Measurements from ENCODE around the gene MORC2. TPM values are rescaled to one million over a fixed set of nuclear protein-coding genes. Genes with fewer than 3 reads are reported as not detected.

Gene MORC2
- total RNA-seq, 2 experiments from 2014 or later = 30.2 to 30.8 TPM

DNA sequence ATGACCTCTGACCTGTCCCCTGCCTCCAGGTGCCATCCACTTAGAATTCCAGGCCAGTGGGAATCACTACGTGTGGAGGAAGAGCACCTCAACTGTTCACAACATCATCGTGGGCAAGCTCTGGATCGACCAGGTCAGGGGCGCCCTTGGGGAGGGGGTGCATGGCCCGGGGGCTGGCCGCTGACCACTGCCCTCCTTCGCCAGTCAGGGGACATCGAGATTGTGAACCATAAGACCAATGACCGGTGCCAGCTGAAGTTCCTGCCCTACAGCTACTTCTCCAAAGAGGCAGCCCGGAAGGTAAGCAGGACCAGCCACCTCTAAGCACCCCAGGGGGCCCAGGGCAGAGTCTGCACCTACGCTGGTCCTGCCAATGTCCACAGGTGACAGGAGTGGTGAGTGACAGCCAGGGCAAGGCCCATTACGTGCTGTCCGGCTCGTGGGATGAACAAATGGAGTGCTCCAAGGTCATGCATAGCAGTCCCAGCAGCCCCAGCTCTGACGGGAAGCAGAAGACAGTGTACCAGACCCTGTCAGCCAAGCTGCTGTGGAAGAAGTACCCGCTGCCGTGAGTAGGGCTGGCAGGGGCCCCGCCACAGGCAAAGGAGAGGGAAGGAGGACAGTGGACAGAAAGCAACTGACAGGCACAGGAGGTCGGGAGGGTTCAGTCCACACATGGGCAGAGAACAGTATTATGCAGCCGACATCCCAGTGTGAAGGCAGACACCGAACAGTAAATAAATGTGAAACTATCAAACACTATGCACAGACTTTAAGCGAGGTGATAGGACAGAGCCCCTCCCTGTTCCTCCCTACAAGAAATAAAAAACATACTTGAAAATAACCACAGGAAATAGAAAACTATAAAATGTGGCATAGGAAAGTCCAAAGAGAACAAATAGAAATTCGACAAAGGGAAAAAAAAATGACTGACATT is 74.9 kb downstream of the MORC2 start:
- POLR2A ChIA-PET = interaction anchor here (0.6 kb wide), 1 partner anchor 244 kb away, joined by 3 read pairs; no protein-coding TSS in a partner anchor

DNA sequence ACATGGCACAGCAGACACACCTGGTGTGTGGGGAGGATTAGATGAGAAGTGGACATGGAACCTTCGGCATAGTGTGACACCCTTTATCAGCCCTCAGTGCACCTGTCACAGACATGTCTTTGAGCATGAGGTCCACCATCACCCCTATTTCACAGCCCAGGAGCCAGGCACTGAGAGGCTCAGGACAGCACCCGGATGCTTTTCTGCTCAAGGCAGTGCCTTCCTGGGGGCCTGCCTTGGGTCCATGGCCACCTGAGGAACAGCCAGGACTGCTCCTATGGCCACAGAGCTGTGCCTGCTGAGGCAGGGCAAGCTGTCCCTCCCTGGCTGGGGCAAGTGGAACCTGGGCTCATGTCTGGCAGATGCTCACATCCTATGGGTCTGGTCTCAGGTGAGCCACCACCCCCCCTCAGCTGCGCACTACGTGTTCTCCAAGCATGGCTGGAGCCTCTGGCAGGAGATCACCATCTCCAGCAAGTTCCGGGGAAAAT is 75.8 kb downstream of the MORC2 start:
- POLR2A ChIA-PET = interaction anchor here (0.6 kb wide), 1 partner anchor 243 kb away, joined by 3 read pairs; no protein-coding TSS in a partner anchor
- CTCF ChIA-PET = no interaction called here

More for the DNA sequence above, 74.9 kb downstream of the MORC2 start:
- CTCF ChIA-PET = no interaction called here

DNA sequence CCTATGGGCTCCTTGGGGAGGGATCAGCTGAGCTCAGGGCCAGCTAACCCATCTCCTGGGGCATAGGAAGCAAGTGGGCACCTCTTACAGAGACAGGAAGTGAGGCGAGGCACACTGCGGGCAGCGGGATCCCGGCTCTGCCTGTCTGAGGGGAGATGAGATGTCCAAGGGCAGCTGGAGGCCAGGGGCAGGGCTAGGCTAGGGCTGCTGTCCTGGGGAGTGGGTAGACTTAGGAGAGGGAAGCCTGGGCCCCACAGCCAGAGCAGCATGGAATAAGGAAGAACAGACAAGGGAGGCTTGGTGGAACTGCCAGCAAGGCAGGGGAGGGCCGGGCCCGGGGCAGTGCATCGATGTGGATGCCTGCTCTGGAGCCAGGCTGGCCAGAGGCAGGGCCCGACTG is 76.3 kb downstream of the MORC2 start:
- ChIA-PET CTCF (interaction anchor here (1.2 kb wide), 2 partner anchors 128 to 171 kb away, joined by 3 to 4 read pairs; no protein-coding TSS in a partner anchor), POLR2A (interaction anchor here (0.5 kb wide), 1 partner anchor 272 kb away, joined by 3 read pairs; no protein-coding TSS in a partner anchor)

DNA sequence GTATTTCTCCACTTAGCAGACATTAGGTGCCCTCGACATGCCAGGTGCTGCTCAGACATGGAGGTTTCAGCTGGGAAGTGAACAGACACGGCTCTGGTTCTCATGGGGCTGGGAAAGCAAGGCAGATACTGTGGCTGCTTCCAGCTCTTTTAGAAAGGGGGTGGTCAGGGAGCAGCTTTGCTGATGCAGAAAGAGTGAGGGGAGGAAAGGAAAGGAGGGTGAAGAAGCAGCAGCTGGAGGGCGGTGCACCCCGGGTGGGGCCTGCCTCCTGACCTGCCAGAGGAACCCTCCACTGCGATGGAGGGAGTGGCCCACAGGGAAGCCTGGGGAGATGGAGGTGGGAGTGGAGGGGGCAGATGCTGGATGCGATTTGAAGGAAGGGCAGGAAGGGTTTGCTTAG is 76.8 kb downstream of the MORC2 start:
- CTCF ChIA-PET = interaction anchor here (0.7 to 1.3 kb wide), 4 partner anchors 128 to 258 kb away, joined by 3 to 4 read pairs (median 4); no protein-coding TSS in a partner anchor
- POLR2A ChIA-PET = interaction anchor here (0.5 kb wide), 1 partner anchor 272 kb away, joined by 3 read pairs; no protein-coding TSS in a partner anchor

DNA sequence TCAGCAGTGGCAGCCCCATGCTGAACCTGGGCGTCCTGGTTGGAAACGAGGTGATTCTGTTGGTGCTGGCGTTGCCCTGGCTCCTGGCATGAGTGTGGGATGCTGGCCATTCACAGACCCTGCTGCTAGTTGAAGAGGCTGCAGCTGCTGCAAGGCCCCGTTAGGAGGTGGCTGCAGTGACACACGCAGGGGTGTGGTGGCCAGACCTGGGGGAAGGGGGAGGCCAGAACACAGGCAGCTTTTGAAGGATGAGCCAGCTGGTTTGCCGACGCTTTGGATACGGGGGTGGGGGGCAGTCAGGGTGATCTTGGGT is 77.2 kb downstream of the MORC2 start:
- CTCF ChIA-PET = interaction anchor here (0.7 to 1.8 kb wide), 6 partner anchors 25 to 257 kb away, joined by 3 to 6 read pairs (median 4); no protein-coding TSS in a partner anchor
- POLR2A ChIA-PET = no interaction called here

DNA sequence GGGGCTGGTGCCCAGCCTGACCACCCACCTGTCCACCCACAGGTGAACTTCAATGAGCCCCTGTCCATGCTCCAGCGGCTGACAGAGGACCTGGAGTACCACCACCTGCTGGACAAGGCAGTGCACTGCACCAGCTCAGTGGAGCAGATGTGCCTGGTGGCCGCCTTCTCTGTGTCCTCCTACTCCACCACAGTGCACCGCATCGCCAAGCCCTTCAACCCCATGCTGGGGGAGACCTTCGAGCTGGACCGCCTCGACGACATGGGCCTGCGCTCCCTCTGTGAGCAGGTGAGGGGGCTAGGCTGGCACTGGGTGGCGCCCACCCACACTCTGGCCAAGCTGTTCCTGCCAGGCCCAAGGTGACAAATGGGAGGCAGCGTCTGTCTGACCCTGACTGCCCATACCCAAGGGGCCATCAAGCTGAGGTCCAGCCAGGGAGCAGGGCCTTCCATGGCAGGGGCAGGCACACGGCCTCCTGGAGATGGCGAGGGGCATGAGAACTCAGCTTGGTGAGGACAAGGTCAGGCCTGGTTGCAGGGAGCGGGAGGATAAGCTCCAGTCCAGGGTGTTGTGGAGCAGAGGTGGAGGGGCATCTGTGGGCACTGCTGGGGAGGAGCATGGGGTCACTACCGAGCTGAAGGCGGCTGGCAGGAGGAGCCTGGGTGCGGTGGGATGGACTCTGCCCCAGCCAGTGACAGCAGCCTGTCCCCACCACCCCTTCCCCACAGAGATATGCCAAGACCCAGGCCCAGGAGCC is 77.7 kb downstream of the MORC2 start:
- POLR2A ChIA-PET = no interaction called here

DNA sequence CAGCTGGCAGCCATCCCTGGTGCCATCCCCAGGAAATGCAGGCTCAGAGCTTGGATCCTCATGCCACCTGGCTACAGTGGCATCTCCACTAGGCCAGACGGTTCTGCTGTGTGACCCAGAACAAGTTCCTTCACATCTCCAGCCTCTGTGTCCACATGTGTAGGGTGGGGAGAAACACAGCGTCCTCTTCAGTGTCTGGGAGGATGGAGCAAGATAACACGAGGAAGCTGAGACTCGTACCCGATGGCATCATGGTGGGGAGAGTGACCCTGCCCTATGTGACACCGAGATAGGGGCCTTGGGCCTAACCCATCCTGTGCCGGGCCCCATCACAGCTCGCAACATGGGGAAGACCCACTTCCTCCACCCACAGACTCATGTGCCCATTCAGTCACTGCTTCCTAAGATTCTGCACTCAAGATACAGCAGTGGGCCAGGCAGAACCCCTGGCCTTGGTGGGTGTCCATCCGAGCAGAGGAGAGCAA is 78.5 kb downstream of the MORC2 start:
- POLR2A ChIA-PET = no interaction called here
- CTCF ChIA-PET = interaction anchor here (0.7 to 1.8 kb wide), 4 partner anchors 31 to 195 kb away, joined by 3 to 6 read pairs (median 4); no protein-coding TSS in a partner anchor

More for the DNA sequence above, 77.7 kb downstream of the MORC2 start:
- CTCF ChIA-PET = interaction anchor here (0.7 to 1.8 kb wide), 6 partner anchors 26 to 257 kb away, joined by 3 to 6 read pairs (median 4); no protein-coding TSS in a partner anchor

DNA sequence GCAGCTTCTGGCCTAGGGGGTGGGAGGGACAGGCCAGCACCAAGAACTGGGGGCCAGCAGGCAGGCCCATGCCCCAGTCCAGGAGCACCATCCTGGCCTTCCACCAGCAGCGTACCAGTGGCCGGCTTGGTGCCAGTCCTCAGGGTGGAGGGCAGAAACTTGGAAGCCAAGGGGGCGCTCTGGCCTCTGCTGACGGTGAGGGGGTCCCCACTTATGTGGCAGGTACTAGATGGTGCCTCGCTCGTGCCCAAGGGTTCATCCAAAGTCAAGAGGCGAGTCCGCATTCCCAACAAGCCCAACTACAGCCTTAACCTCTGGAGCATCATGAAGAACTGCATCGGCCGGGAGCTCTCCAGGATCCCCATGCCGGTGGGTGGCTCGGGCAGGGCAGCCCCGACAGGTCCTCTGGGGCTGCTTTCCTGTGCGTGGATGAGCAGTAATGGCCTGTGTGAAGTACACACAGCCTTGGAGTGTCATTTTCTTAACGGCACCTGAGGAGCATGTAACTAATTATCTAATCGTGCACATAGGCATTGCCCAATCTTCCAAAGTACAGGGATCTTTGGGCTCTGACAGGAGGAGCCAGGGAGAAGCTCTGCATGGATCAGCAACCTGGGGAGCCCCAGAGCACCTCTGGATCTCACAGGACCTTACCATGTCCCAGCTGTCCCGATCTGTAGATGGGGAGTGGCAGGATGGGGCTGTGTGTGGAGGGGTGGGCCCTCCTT is 79.1 kb downstream of the MORC2 start:
- CTCF ChIA-PET = interaction anchor here (0.7 to 1.8 kb wide), 5 partner anchors 32 to 195 kb away, joined by 3 to 6 read pairs (median 4); no protein-coding TSS in a partner anchor
- POLR2A ChIA-PET = interaction anchor here (0.5 kb wide), 1 partner anchor 541 kb away, joined by 3 read pairs; no protein-coding TSS in a partner anchor

DNA sequence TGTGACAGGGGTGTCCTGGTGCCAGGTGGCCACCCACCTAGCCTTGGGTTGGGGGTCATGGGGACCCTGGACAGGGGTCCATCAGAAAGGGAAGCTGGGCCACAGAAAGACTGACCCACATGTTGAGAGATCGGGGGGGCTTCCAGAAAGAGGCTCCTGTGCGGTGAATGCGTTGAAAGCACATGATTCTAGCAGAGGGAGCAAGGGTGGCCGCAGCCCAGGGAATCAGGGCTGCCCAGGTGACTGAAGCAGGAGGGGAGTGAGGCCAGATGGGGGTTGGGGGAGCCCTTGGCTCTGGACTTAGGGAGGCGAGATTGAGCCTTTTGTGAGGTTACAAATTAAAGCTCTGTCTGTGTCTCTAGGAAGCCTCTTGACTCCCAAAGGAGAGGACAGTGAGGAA is 80.7 kb downstream of the MORC2 start:
- ChIA-PET POLR2A (no interaction called here), CTCF (interaction anchor here (0.6 to 2.1 kb wide), 2 partner anchors 33 to 642 kb away, joined by 3 to 7 read pairs; no protein-coding TSS in a partner anchor)

DNA sequence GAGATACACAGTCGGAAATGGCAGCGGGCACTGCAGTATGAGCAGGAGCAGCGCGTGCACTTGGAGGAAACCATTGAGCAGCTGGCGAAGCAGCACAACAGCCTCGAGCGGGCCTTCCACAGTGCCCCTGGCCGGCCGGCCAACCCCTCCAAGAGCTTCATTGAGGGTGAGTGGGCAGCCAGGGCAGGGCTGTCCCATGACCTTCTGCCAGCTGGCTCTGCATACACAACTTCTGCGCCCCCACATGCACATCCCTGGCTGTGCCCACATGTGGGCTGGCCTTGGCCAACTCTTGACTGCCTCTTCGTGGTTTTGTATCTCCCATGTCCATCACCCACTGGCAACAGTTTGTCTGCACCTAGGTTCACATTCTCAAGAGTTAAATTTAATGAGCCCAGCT is 81.1 kb downstream of the MORC2 start:
- CTCF ChIA-PET = interaction anchor here (2.1 kb wide), 1 partner anchor 33 kb away, joined by 7 read pairs; no protein-coding TSS in a partner anchor
- POLR2A ChIA-PET = no interaction called here

DNA sequence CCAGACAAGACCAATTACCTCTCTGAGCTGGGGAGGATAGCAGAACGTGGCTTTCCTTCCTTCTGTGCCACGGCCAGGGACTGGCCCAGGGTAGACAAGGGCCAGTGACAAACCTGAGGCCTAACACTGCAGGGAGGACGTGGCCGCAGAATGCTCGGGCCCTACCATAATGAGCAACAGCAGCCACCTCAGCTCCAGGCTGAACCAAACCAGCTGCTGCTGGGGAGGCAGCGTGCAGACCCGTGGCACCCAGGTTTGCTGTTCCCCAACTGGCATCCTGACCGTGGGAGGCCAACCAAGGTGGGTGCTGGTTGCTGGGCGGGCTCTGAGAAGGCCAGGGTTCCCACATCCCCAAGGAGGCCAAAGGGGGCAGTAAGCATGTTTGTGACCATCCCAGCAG is 83.0 kb downstream of the MORC2 start:
- CTCF ChIA-PET = no interaction called here
- POLR2A ChIA-PET = no interaction called here

DNA sequence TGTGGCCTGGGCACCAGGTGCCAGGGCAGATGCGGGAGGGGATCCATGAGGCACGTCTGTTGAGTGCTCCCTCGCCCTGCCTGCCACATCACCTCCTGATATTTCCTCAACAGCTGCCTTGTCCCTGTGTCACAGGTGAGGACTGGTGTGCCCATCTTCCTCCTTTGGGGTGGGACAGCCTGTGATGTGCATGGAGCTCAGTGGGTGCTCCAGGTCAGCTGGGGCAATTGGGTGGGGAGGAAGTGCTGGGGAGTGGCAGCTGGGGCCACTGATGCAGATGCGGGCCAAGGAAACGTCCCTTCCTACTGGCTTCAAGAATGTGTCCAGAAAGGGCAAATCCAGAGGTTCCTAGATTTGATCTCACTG is 83.6 kb downstream of the MORC2 start:
- CTCF ChIA-PET = no interaction called here
- POLR2A ChIA-PET = no interaction called here

DNA sequence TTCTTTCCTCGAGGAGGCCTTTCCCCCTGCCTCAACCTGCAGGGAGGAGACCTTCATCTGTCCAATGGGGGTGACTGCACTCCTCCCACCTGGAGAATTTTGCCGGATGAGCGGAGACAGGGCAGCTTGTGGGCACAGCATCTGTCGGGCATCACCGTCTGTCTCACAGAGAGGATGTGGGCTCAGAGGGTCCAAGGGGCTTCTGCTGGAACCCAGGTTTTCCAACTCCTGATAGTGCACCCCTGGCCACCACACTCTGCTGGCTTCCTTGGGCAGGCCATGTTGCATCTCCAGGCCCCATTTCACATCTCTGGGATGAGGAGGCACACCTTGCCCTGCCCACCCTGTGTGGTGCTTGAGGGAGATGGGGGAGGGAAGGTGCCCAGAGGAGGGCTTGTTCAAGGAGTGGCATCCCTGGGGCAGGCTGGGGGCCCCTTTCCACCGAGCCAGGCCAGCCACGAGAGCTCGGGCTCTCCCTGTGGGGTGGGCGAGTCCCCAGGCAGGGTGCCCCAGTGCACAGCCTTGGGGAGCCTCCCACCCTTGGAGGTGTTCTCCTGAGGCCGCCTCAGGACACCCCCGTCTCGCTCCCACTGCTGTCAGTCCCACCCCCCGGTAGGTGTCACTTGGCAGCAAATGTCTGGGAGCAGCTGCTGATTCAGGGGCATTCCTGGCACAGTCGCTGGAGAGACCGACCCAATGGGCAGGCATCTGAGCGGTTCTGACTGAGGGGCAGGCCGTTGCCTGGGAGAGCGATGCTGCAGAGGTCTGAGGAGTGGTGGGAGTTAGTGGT is 84.2 kb downstream of the MORC2 start:
- ChIA-PET CTCF (no interaction called here), POLR2A (no interaction called here)

DNA sequence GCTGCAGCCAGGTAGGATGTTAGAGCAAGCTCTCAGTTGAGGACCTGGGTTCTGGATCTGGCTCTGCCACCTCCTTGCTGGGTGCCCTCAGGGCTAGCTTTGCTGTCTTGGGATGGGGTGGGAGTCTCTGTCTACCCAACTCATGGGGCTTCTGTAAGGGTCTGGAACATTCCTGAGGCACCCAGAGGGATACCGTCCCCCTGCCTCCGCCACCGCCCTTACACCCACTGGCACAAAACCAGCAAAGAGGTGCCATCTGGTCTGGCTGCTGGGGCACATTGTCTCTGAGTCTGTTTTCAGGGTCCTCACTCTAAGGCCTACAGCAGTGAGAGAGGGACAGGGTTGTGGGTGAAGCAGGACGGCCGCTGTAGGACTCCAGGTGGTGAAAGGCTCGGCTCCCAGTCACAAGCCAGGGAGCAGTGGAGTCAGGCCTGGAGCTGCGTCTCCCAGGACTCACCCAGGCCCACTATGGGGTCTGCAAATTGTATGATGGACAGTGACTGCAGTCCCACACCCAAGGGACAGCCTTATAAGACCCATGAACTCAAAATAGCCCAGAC is 84.9 kb downstream of the MORC2 start:
- ChIA-PET CTCF (interaction anchor here (0.6 kb wide), 1 partner anchor 254 kb away, joined by 5 read pairs; no protein-coding TSS in a partner anchor), POLR2A (no interaction called here)

DNA sequence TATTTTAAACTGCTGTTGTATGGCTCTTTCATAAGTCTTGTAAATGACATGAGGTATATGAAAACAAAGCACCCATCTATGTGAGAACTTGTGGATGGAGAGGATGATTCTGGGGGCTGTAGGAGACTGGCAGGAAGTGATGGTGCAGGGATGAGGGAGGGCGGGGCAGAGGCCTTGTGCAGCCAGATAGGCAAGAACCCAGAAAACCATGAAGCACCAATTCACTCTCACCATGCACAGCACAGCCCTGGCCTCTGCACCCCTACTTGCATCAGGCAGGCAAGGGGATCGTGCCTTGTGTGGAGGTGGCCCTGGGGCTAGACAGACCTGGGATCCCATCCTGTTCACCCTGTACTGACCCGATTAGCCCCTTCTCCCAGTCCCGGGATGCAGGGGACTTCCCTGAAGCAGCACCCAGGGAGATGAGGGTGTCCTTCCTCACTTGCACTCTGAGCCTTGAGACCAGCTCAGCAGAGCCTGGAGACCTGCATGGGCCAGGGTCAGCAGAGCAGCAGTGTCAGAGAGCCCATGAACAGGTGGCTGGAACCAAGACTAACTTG is 85.5 kb downstream of the MORC2 start:
- POLR2A ChIA-PET = no interaction called here
- CTCF ChIA-PET = interaction anchor here (0.6 kb wide), 1 partner anchor 253 kb away, joined by 5 read pairs; no protein-coding TSS in a partner anchor

DNA sequence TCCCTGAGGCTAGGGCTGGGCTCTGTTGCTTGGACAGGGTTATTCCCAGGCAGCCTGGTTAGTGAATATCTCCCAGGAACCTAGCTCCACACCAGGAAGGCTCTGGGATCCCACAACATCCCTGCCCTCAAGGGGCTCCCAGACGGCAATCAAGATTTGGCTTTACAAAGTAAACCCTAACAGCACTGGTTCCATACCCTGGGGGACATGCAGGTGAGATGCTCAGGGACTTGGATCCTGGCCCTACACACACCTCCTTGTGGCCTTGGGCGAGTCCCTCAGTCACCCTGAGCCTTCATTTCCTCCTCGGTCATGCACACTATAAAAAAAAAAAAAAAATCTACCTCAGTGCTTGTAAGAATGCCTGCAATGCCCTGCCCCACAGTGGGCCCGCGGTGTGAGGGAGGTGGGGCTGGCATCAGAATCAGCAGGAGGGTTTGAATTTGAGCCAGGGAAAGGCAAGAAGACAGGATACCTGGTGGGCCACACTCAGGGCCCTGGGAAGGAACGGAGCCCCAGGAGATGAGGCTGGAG is 86.3 kb downstream of the MORC2 start:
- ChIA-PET CTCF (no interaction called here), POLR2A (no interaction called here)

Measured in activated CD8-positive, alpha-beta memory T cell treated with anti-CD3 and anti-CD28 coated beads for 36 hours (primary cell).